ENCODE results near the gene AGTR1. TPM values are rescaled to one million over a fixed set of nuclear protein-coding genes. Genes with fewer than 3 reads are reported as not detected.

AGTR1 gene
- total and polyA plus RNA-seq, 2 of the 13 experiments (the other 11 are each of a cell fraction or from before 2014, with no cell fraction given), result 0.64 to 1.5 TPM

DNA sequence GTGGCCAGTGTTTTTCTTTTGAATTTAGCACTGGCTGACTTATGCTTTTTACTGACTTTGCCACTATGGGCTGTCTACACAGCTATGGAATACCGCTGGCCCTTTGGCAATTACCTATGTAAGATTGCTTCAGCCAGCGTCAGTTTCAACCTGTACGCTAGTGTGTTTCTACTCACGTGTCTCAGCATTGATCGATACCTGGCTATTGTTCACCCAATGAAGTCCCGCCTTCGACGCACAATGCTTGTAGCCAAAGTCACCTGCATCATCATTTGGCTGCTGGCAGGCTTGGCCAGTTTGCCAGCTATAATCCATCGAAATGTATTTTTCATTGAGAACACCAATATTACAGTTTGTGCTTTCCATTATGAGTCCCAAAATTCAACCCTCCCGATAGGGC lies 43.5 kb downstream of the AGTR1 start:
- H4K20me1 ChIP-seq (ENCODE audit: insufficient read depth, low read length), result no peaks in the 10 kb centered on the region
- in situ Hi-C loops (cut with HindIII; ENCODE audit: extremely low pct_ligation_motif_present, low pct_unique_long_range_greater_than_20kb) (no loop called here), intact Hi-C loops (cut with micrococcal nuclease; ENCODE audit: unreplicated experiment) (no loop called here)
- H3K4me3 ChIP-seq (replicated peaks in 1 of 3; ENCODE audit: insufficient read depth in 1 of 3, low read depth in 2 of 3, low read length in 3 of 3), result no peak overlapping the region
- H3K4me1 ChIP-seq (ENCODE audit: insufficient read depth, low read length), result no peaks in the 10 kb centered on the region
- ChIA-PET POLR2A (no interaction called here), CTCF (ENCODE audit: low intra/inter-chr PET ratio, low total read pairs) (no interaction called here)
- BruUV-seq (replicated peaks), result no TSS peak
- no peak overlapping the region for H2AFZ ChIP-seq (ENCODE audit: low read length)
- H3K27me3 ChIP-seq (ENCODE audit: control insufficient read depth in 1 of 2, insufficient read depth in 2 of 2, low read length in 2 of 2), result no peaks in the 10 kb centered on the region
- H3K36me3 ChIP-seq (replicated peaks in 1 of 2; ENCODE audit: control insufficient read depth in 1 of 2, insufficient read depth in 2 of 2, low read length in 2 of 2), result no peaks in the 10 kb centered on the region
- no peak overlapping the region for H3K9ac ChIP-seq (ENCODE audit: insufficient read depth, low read depth, low read length)
- no peaks in the 10 kb centered on the region for H3K9me3 ChIP-seq (ENCODE audit: low read length)
- 83% methylated on average over 10 of the region's 10 CpGs for WGBS (ENCODE audit: low lambda C conversion rate)
- H3K27ac ChIP-seq (ENCODE audit: extremely low read length, insufficient read depth, low read length), result no peak overlapping the region
- no peak overlapping the region for H3K4me2 ChIP-seq (ENCODE audit: low read depth, low read length)
- no peaks in the 10 kb centered on the region for H3K79me2 ChIP-seq (ENCODE audit: insufficient read depth, low read length)
- DNase-seq (ENCODE audit: low spot score), result no peak
- ATAC-seq, result no peak
- no peak for FAIRE-seq
- TF ChIP-seq, protein P1, sequence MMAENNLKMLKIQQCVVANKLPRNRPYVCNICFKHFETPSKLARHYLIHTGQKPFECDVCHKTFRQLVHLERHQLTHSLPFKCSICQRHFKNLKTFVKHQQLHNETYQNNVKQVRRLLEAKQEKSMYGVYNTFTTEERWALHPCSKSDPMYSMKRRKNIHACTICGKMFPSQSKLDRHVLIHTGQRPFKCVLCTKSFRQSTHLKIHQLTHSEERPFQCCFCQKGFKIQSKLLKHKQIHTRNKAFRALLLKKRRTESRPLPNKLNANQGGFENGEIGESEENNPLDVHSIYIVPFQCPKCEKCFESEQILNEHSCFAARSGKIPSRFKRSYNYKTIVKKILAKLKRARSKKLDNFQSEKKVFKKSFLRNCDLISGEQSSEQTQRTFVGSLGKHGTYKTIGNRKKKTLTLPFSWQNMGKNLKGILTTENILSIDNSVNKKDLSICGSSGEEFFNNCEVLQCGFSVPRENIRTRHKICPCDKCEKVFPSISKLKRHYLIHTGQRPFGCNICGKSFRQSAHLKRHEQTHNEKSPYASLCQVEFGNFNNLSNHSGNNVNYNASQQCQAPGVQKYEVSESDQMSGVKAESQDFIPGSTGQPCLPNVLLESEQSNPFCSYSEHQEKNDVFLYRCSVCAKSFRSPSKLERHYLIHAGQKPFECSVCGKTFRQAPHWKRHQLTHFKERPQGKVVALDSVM (CRISPR knock-in tag; IDR thresholded peaks at IDR 0.05), result no peak
- TF ChIP-seq, protein P2, sequence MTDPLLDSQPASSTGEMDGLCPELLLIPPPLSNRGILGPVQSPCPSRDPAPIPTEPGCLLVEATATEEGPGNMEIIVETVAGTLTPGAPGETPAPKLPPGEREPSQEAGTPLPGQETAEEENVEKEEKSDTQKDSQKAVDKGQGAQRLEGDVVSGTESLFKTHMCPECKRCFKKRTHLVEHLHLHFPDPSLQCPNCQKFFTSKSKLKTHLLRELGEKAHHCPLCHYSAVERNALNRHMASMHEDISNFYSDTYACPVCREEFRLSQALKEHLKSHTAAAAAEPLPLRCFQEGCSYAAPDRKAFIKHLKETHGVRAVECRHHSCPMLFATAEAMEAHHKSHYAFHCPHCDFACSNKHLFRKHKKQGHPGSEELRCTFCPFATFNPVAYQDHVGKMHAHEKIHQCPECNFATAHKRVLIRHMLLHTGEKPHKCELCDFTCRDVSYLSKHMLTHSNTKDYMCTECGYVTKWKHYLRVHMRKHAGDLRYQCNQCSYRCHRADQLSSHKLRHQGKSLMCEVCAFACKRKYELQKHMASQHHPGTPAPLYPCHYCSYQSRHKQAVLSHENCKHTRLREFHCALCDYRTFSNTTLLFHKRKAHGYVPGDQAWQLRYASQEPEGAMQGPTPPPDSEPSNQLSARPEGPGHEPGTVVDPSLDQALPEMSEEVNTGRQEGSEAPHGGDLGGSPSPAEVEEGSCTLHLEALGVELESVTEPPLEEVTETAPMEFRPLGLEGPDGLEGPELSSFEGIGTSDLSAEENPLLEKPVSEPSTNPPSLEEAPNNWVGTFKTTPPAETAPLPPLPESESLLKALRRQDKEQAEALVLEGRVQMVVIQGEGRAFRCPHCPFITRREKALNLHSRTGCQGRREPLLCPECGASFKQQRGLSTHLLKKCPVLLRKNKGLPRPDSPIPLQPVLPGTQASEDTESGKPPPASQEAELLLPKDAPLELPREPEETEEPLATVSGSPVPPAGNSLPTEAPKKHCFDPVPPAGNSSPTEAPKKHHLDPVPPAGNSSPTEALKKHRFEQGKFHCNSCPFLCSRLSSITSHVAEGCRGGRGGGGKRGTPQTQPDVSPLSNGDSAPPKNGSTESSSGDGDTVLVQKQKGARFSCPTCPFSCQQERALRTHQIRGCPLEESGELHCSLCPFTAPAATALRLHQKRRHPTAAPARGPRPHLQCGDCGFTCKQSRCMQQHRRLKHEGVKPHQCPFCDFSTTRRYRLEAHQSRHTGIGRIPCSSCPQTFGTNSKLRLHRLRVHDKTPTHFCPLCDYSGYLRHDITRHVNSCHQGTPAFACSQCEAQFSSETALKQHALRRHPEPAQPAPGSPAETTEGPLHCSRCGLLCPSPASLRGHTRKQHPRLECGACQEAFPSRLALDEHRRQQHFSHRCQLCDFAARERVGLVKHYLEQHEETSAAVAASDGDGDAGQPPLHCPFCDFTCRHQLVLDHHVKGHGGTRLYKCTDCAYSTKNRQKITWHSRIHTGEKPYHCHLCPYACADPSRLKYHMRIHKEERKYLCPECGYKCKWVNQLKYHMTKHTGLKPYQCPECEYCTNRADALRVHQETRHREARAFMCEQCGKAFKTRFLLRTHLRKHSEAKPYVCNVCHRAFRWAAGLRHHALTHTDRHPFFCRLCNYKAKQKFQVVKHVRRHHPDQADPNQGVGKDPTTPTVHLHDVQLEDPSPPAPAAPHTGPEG (CRISPR knock-in tag; IDR thresholded peaks at IDR 0.05), result no peak
- TF ChIP-seq TP53 (CRISPR knock-in tag; conservative IDR thresholded peaks at IDR 0.05) (no peak), NCOA2 (CRISPR knock-in tag; IDR thresholded peaks at IDR 0.05) (no peak), ZFP62 (CRISPR knock-in tag; IDR thresholded peaks at IDR 0.05) (no peak), ZNF292 (CRISPR knock-in tag; IDR thresholded peaks at IDR 0.05; ENCODE audit: borderline replicate concordance, low read depth) (no peak), SOX6 (IDR thresholded peaks at IDR 0.05) (no peak), SOX6 (CRISPR knock-in tag; IDR thresholded peaks at IDR 0.05) (no peak), ZNF740 (CRISPR knock-in tag; IDR thresholded peaks at IDR 0.05) (no peak), ZNF138 (CRISPR knock-in tag; IDR thresholded peaks at IDR 0.05; ENCODE audit: low read depth) (no peak), ATF7-NPFF (CRISPR knock-in tag; IDR thresholded peaks at IDR 0.05; ENCODE audit: low read depth) (no peak), CHD4 (IDR thresholded peaks at IDR 0.05; ENCODE audit: borderline replicate concordance, low read length) (no peak), ZNF124 (CRISPR knock-in tag; IDR thresholded peaks at IDR 0.05) (no peak), ZNF562 (CRISPR knock-in tag; IDR thresholded peaks at IDR 0.05; ENCODE audit: borderline replicate concordance) (no peak), ZNF260 (CRISPR knock-in tag; IDR thresholded peaks at IDR 0.05; ENCODE audit: borderline replicate concordance, low read depth) (no peak)
- TF ChIP-seq, protein P3, sequence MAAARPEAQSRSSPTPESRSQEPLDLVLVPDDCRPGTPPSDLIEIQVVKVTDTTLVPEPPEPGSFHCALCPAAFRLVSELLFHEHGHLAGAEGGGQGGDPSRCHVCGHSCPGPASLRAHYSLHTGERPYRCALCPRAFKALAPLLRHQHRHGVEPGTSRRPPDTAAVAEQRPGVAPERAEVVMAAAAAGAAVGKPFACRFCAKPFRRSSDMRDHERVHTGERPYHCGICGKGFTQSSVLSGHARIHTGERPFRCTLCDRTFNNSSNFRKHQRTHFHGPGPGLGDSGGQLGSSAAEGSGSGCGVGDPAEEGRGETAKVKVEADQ (CRISPR knock-in tag; IDR thresholded peaks at IDR 0.05; ENCODE audit: borderline replicate concordance), result no peak
